ENCODE data around the gene CYB5R4. TPM values are rescaled to one million over a fixed set of nuclear protein-coding genes. Genes with fewer than 3 reads are reported as not detected.

The CYB5R4 gene
- total and polyA plus RNA-seq, 10 of the 15 experiments (the other 5 are each of a cell fraction or from before 2014, with no cell fraction given) = 13.4 to 61.1 (median 27.5) TPM

DNA sequence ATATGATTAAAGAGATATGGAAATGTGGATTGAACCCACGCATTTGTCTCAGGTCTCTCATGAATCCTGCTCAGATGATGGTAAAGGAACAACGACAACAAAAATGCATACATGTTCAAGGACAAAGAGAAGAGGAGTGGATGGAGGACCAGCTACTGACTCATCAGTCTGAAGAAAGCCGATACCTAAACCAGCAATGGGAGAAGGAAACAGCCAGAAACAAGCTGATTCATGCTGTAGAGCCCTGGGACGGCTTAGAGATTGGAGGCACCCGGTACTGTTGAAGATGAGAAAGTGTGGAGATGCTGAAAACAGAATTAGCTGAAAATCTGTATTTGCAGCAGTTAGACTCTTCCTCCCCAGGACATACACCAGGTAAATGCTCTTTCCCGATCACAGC is 20.8 kb upstream of the CYB5R4 start (continued):
- TF ChIP-seq, protein P1, sequence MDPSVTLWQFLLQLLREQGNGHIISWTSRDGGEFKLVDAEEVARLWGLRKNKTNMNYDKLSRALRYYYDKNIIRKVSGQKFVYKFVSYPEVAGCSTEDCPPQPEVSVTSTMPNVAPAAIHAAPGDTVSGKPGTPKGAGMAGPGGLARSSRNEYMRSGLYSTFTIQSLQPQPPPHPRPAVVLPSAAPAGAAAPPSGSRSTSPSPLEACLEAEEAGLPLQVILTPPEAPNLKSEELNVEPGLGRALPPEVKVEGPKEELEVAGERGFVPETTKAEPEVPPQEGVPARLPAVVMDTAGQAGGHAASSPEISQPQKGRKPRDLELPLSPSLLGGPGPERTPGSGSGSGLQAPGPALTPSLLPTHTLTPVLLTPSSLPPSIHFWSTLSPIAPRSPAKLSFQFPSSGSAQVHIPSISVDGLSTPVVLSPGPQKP (IDR thresholded peaks at IDR 0.05; ENCODE audit: low read depth, low read length) = no peak
- no peak for TF ChIP-seq KAT2A (conservative IDR thresholded peaks at IDR 0.05; ENCODE audit: control insufficient read depth, low read depth, low read length)
- no peak for TF ChIP-seq WRNIP1 (IDR thresholded peaks at IDR 0.05; ENCODE audit: borderline replicate concordance, low read depth, low read length)
- no peak for TF ChIP-seq ZNF207 (IDR thresholded peaks at IDR 0.05; ENCODE audit: borderline replicate concordance)
- TF ChIP-seq EZH2 (IDR thresholded peaks at IDR 0.05; ENCODE audit: borderline replicate concordance, control insufficient read depth, low read depth, low read length) = no peak
- TF ChIP-seq NR2F1 (conservative IDR thresholded peaks at IDR 0.05) = no peak
- TF ChIP-seq CBX3 (IDR thresholded peaks at IDR 0.05; ENCODE audit: borderline replicate concordance, low read depth) = no peak

DNA sequence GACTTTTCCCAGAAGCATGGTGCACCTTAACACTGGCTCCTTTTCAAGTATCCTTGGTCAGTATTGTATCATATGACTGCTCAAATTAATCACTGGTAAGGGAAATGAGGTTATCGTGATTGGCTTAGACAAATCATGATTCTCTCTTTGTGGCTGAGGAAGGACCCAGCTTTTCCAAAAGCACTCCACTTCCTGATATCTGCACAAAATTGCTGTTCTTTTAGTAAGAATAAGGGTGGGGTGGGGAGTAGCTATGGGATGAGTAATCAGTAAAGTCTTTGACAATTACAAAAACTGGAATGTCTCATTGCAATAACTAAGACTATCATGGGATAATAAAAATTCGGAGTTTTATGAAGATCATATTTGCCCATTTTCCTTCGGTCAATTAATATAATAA is 15.3 kb upstream of the CYB5R4 start:
- FAIRE-seq = no peak
- ChIA-PET SMC1A (ENCODE audit: uncharacterized antibody, unreplicated experiment) (interaction anchor here (0.9 to 1.2 kb wide), 2 partner anchors 72 to 229 kb away, joined by 4 to 5 read pairs; no protein-coding TSS in a partner anchor), RAD21 (ENCODE audit: unreplicated experiment) (interaction anchor here (1.0 kb wide), 1 partner anchor 229 kb away, joined by 3 read pairs; no protein-coding TSS in a partner anchor)
- TF ChIP-seq, protein P2, sequence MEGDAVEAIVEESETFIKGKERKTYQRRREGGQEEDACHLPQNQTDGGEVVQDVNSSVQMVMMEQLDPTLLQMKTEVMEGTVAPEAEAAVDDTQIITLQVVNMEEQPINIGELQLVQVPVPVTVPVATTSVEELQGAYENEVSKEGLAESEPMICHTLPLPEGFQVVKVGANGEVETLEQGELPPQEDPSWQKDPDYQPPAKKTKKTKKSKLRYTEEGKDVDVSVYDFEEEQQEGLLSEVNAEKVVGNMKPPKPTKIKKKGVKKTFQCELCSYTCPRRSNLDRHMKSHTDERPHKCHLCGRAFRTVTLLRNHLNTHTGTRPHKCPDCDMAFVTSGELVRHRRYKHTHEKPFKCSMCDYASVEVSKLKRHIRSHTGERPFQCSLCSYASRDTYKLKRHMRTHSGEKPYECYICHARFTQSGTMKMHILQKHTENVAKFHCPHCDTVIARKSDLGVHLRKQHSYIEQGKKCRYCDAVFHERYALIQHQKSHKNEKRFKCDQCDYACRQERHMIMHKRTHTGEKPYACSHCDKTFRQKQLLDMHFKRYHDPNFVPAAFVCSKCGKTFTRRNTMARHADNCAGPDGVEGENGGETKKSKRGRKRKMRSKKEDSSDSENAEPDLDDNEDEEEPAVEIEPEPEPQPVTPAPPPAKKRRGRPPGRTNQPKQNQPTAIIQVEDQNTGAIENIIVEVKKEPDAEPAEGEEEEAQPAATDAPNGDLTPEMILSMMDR (IDR thresholded peaks at IDR 0.05 in 2 of 3, conservative IDR thresholded peaks at IDR 0.05 in 1 of 3; ENCODE audit: control insufficient read depth in 2 of 3, extremely low read depth in 1 of 3, insufficient read depth in 1 of 3, low read depth in 3 of 3, low read length in 3 of 3) = no peak
- TF ChIP-seq SIN3A (IDR thresholded peaks at IDR 0.05; ENCODE audit: low read depth, low read length) (no peak), SMC3 (IDR thresholded peaks at IDR 0.05; ENCODE audit: borderline replicate concordance, low read length) (no peak), EP300 (IDR thresholded peaks at IDR 0.05; ENCODE audit: borderline replicate concordance in 1 of 2, control insufficient read depth in 1 of 2, low read depth in 2 of 2, low read length in 2 of 2) (no peak), SREBF2 (IDR thresholded peaks at IDR 0.05; ENCODE audit: low read length) (no peak), TCF7 (IDR thresholded peaks at IDR 0.05; ENCODE audit: borderline replicate concordance) (no peak), LARP7 (IDR thresholded peaks at IDR 0.05) (no peak), EED (IDR thresholded peaks at IDR 0.05; ENCODE audit: low read depth) (no peak)
- TF ChIP-seq, protein P3, sequence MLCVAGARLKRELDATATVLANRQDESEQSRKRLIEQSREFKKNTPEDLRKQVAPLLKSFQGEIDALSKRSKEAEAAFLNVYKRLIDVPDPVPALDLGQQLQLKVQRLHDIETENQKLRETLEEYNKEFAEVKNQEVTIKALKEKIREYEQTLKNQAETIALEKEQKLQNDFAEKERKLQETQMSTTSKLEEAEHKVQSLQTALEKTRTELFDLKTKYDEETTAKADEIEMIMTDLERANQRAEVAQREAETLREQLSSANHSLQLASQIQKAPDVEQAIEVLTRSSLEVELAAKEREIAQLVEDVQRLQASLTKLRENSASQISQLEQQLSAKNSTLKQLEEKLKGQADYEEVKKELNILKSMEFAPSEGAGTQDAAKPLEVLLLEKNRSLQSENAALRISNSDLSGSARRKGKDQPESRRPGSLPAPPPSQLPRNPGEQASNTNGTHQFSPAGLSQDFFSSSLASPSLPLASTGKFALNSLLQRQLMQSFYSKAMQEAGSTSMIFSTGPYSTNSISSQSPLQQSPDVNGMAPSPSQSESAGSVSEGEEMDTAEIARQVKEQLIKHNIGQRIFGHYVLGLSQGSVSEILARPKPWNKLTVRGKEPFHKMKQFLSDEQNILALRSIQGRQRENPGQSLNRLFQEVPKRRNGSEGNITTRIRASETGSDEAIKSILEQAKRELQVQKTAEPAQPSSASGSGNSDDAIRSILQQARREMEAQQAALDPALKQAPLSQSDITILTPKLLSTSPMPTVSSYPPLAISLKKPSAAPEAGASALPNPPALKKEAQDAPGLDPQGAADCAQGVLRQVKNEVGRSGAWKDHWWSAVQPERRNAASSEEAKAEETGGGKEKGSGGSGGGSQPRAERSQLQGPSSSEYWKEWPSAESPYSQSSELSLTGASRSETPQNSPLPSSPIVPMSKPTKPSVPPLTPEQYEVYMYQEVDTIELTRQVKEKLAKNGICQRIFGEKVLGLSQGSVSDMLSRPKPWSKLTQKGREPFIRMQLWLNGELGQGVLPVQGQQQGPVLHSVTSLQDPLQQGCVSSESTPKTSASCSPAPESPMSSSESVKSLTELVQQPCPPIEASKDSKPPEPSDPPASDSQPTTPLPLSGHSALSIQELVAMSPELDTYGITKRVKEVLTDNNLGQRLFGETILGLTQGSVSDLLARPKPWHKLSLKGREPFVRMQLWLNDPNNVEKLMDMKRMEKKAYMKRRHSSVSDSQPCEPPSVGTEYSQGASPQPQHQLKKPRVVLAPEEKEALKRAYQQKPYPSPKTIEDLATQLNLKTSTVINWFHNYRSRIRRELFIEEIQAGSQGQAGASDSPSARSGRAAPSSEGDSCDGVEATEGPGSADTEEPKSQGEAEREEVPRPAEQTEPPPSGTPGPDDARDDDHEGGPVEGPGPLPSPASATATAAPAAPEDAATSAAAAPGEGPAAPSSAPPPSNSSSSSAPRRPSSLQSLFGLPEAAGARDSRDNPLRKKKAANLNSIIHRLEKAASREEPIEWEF (IDR thresholded peaks at IDR 0.05; ENCODE audit: insufficient replicate concordance, low read depth, low read length) = no peak

More for the DNA sequence above, 15.3 kb upstream of the CYB5R4 start:
- Histone ChIP-seq H3K4me1 (ENCODE audit: control insufficient read depth, insufficient read depth, low read length) (no peaks in the 10 kb centered on the region), H3K4me2 (ENCODE audit: control insufficient read depth, insufficient read depth) (no peak overlapping the region), H3K9ac (ENCODE audit: control insufficient read depth, insufficient read depth, low read length) (no peak overlapping the region), H3K9me3 (replicated peaks; ENCODE audit: control insufficient read depth, insufficient read depth, low read length) (no peaks in the 10 kb centered on the region), H3K79me2 (ENCODE audit: control insufficient read depth, insufficient read depth, low read length) (no peaks in the 10 kb centered on the region), H3K36me3 (ENCODE audit: control insufficient read depth in 2 of 2, insufficient read depth in 2 of 2, low read length in 1 of 2) (no peaks in the 10 kb centered on the region), H3K27ac (ENCODE audit: control insufficient read depth, insufficient read depth) (no peak overlapping the region), H3K4me3 (no peak overlapping the region), H2AFZ (ENCODE audit: control insufficient read depth, low read depth, low read length) (no peak overlapping the region), H4K20me1 (ENCODE audit: control insufficient read depth, insufficient read depth) (no peaks in the 10 kb centered on the region), H3K27me3 (replicated peaks in 1 of 2; ENCODE audit: control insufficient read depth in 2 of 2, insufficient read depth in 2 of 2, low read length in 1 of 2) (no peaks in the 10 kb centered on the region)
- no TSS peak for BruUV-seq (replicated peaks)
- ChIA-PET CTCF (interaction anchor here (1.4 kb wide), 1 partner anchor 8 kb away, joined by 3 read pairs; no protein-coding TSS in a partner anchor), POLR2A (no interaction called here)
- intact Hi-C loops (cut with micrococcal nuclease; ENCODE audit: unreplicated experiment) = no loop called here
- 19% methylated on average over 3 of the region's 3 CpGs for WGBS (ENCODE audit: insufficient coverage, insufficient replicate concordance, low lambda C conversion rate, missing lambda C conversion rate)
- DNase-seq (ENCODE audit: low read depth, low spot score) (no peak), ATAC-seq (no peak)
- in situ Hi-C loops (cut with MboI) = no loop called here

All from GM12878 (cell line).